ENCODE results near the gene RAB11A.

Gene RAB11A

GRCh38 chr15:65917936-65918335 lies 48.6 kb downstream of the RAB11A start:
- DNase-seq (ENCODE audit: low read depth): no peak

GRCh38 chr15:65918357-65918920 lies 49.1 kb downstream of the RAB11A start:
- no peak for DNase-seq (ENCODE audit: low read depth)

GRCh38 chr15:65918945-65919344 lies 49.7 kb downstream of the RAB11A start:
- DNase-seq (ENCODE audit: low read depth): no peak

- DNase-seq (ENCODE audit: low read depth): no peak
Observed at GRCh38 chr15:65919353-65919752, 50.1 kb downstream of the RAB11A start.

GRCh38 chr15:65920121-65920520 lies 50.8 kb downstream of the RAB11A start:
- no peak for DNase-seq (ENCODE audit: low read depth)

- DNase-seq (ENCODE audit: low read depth): no peak
Observed at GRCh38 chr15:65920825-65921309, 51.6 kb downstream of the RAB11A start.

GRCh38 chr15:65921780-65922179 lies 52.5 kb downstream of the RAB11A start:
- no peak for DNase-seq (ENCODE audit: low read depth)

- no peak for DNase-seq (ENCODE audit: low read depth)
Observed at GRCh38 chr15:65922621-65923020, 53.3 kb downstream of the RAB11A start.

GRCh38 chr15:65923264-65923663 lies 54.0 kb downstream of the RAB11A start:
- DNase-seq (ENCODE audit: low read depth): no peak

GRCh38 chr15:65924004-65924403 lies 54.7 kb downstream of the RAB11A start:
- no peak for DNase-seq (ENCODE audit: low read depth)

- no peak for DNase-seq (ENCODE audit: low read depth)
Observed at GRCh38 chr15:65925338-65925737, 56.0 kb downstream of the RAB11A start.

- DNase-seq (ENCODE audit: low read depth): no peak
Observed at GRCh38 chr15:65926459-65926858, 57.2 kb downstream of the RAB11A start.

- DNase-seq (ENCODE audit: low read depth): no peak
Observed at GRCh38 chr15:65926899-65927298, 57.6 kb downstream of the RAB11A start.

GRCh38 chr15:65927545-65927944 lies 58.3 kb downstream of the RAB11A start:
- DNase-seq (ENCODE audit: low read depth): no peak

GRCh38 chr15:65929573-65929972 lies 60.3 kb downstream of the RAB11A start:
- DNase-seq (ENCODE audit: low read depth): no peak

GRCh38 chr15:65930134-65930533 lies 60.8 kb downstream of the RAB11A start:
- no peak for DNase-seq (ENCODE audit: low read depth)

- no peak for DNase-seq (ENCODE audit: low read depth)
Observed at GRCh38 chr15:65931221-65931620, 61.9 kb downstream of the RAB11A start.

- DNase-seq (ENCODE audit: low read depth): no peak
Observed at GRCh38 chr15:65935391-65935790, 66.1 kb downstream of the RAB11A start.

GRCh38 chr15:65936282-65936681 lies 67.0 kb downstream of the RAB11A start:
- DNase-seq (ENCODE audit: low read depth): no peak

GRCh38 chr15:65937054-65937453 lies 67.8 kb downstream of the RAB11A start:
- no peak for DNase-seq (ENCODE audit: low read depth)

- DNase-seq (ENCODE audit: low read depth): no peak
Observed at GRCh38 chr15:65937476-65937875, 68.2 kb downstream of the RAB11A start.

- DNase-seq (ENCODE audit: low read depth): no peak
Observed at GRCh38 chr15:65938604-65939003, 69.3 kb downstream of the RAB11A start.

- DNase-seq (ENCODE audit: low read depth): no peak
Observed at GRCh38 chr15:65939901-65940617, 70.8 kb downstream of the RAB11A start.

- no peak for DNase-seq (ENCODE audit: low read depth)
Observed at GRCh38 chr15:65940618-65940909, 71.3 kb downstream of the RAB11A start.

All from stimulated activated CD8-positive, alpha-beta memory T cell treated with anti-CD3 and anti-CD28 coated beads, Interleukin-12 subunit alpha, Interleukin-12 subunit beta, amount 100 ng/mL, for 1 hour (primary cell).